ENCODE measurements around the gene IMMP2L.
"Not testable (repeated sequence)": the region's sequence is repeated elsewhere in the genome, so short reads cannot be mapped to it uniquely, and the experiment has no call there.

IMMP2L gene

DNA sequence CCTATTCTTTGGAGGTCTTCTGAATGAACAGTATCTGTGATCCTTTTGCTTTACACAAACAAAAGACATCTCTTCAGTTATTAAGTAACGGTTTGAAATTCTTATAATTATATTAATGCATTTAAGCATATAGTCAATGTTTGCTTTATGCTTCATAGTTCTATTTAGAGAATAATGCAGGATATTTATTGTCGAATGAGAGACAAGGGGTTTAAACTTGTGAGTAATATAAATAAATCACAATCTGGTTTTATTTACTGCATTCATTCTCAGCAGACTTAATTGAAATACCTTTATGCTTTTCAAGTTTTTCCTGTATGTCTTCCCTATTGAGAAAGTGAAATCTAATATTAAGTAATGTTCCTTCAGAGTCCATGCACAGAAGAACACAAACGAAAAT lies 620.9 kb downstream of the IMMP2L start:
- DNase-seq (ENCODE audit: low read depth) = no peak
- no peak overlapping the region for H3K4me3 ChIP-seq (ENCODE audit: control insufficient read depth, low read depth, low read length)
- TF ChIP-seq CTCF (conservative IDR thresholded peaks at IDR 0.05; ENCODE audit: control insufficient read depth, insufficient read depth, low read depth, low read length) = no peak

GRCh38 chr7:110940756-110941155 lies 621.5 kb downstream of the IMMP2L start:
- no peak overlapping the region for H3K4me3 ChIP-seq (ENCODE audit: control insufficient read depth, low read depth, low read length)
- no peak for DNase-seq (ENCODE audit: low read depth)
- TF ChIP-seq CTCF (conservative IDR thresholded peaks at IDR 0.05; ENCODE audit: control insufficient read depth, insufficient read depth, low read depth, low read length) = no peak

- no peak overlapping the region for H3K4me3 ChIP-seq (ENCODE audit: control insufficient read depth, low read depth, low read length)
- TF ChIP-seq CTCF (conservative IDR thresholded peaks at IDR 0.05; ENCODE audit: control insufficient read depth, insufficient read depth, low read depth, low read length) = no peak
- DNase-seq (ENCODE audit: low read depth) = no peak
Measured at GRCh38 chr7:110938165-110938564, 624.1 kb downstream of the IMMP2L start.

DNA sequence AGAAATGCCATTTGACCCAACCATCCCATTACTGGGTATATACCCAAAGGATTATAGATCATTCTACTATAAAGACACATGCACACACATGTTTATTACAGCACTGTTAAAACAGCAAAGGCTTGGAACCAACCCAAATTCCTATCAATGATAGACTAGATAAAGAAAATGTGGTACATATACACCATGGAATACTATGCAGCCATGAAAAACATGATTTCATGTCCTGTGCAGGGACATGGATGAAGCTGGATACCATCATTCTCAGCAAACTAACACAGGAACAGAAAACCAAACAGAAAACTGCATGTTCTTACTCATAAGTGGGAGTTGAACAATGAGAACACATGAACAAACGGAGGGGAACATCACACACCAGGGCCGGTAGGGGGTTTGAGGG lies 625.6 kb downstream of the IMMP2L start:
- not testable (repeated sequence) for H3K4me3 ChIP-seq (ENCODE audit: control insufficient read depth, low read depth, low read length); DNase-seq (ENCODE audit: low read depth)

GRCh38 chr7:110929480-110930249 lies 632.6 kb downstream of the IMMP2L start:
- TF ChIP-seq CTCF (conservative IDR thresholded peaks at IDR 0.05; ENCODE audit: control insufficient read depth, insufficient read depth, low read depth, low read length) = no peak
- H3K4me3 ChIP-seq (ENCODE audit: control insufficient read depth, low read depth, low read length) = no peak overlapping the region
- DNase-seq (ENCODE audit: low read depth) = no peak

- DNase-seq (ENCODE audit: low read depth) = peak; percentile 86
- no peak for TF ChIP-seq CTCF (conservative IDR thresholded peaks at IDR 0.05; ENCODE audit: control insufficient read depth, insufficient read depth, low read depth, low read length)
- no peak overlapping the region for H3K4me3 ChIP-seq (ENCODE audit: control insufficient read depth, low read depth, low read length)
Measured at GRCh38 chr7:110922906-110923305, 639.4 kb downstream of the IMMP2L start.

- peak; percentile 45 for DNase-seq (ENCODE audit: low read depth)
- no peak overlapping the region for H3K4me3 ChIP-seq (ENCODE audit: control insufficient read depth, low read depth, low read length)
- TF ChIP-seq CTCF (conservative IDR thresholded peaks at IDR 0.05; ENCODE audit: control insufficient read depth, insufficient read depth, low read depth, low read length) = no peak
Measured at GRCh38 chr7:110921595-110922151, 640.6 kb downstream of the IMMP2L start.
